Psoas muscle (tissue), 8 donors: ENCODE measurements around the gene MFN2. TPM values are rescaled to one million over a fixed set of nuclear protein-coding genes. Genes with fewer than 3 reads are reported as not detected.

Source experiments
- ATAC-seq, 4 donors: fragments of 200-7000 bp; cut with Tn5 transposase; one replicate each; pipeline ENCODE4 v1.9.1; 2020; ENCODE audit warnings: moderate library complexity in 3 of 4, mild to moderate bottlenecking in 2 of 4
- DNase-seq, 2 donors: peaks; one replicate each; pipeline ENCODE4 v3.0.0-alpha.2; 2020
- H3K27ac ChIP-seq: fragments of 200-600 bp; one replicate; pipeline ENCODE4 v1.8.0; 2022
- H3K27me3 ChIP-seq, 3 donors: fragments of 200-600 bp in 1 of 3; one replicate each; pipeline versions ENCODE4 v1.6.1 to v1.8.0; 2013 to 2022; ENCODE audit warnings: low read length in 2 of 3, mild to moderate bottlenecking in 2 of 3, moderate library complexity in 1 of 3; ENCODE audit not compliant: insufficient read depth in 3 of 3
- H3K36me3 ChIP-seq, 2 donors: fragments of 200-600 bp in 1 of 2; one replicate each; pipeline versions ENCODE4 v1.6.1 to v1.8.0; 2013 to 2022; ENCODE audit warnings: low read depth in 1 of 2, mild to moderate bottlenecking in 1 of 2, moderate library complexity in 1 of 2; ENCODE audit not compliant: insufficient read depth in 1 of 2
- H3K4me1 ChIP-seq: fragments of 200-600 bp; one replicate; pipeline ENCODE4 v1.8.0; 2022
- H3K4me3 ChIP-seq: fragments of 200-600 bp; one replicate; pipeline ENCODE4 v1.8.0; 2022; ENCODE audit warnings: mild to moderate bottlenecking
- H3K9me3 ChIP-seq: fragments of 200-600 bp; one replicate; pipeline ENCODE4 v1.8.0; 2022
- WGBS, 3 donors: extraction: QIAGEN DNeasy Blood & Tissue Kit; methylation state at CpG; one replicate each; pipeline versions ENCODE4 v1.1.6 to v1.1.7; 2013; 5-methylcytosine and 5-hydroxymethylcytosine counted together
- intact Hi-C, 2 donors: fragments of 100-400 bp; cut with DNase I; formaldehyde crosslinking; loops; one replicate each; pipeline versions ENCODE4 v1.11.0 to v1.14.2; 2022
- polyA plus RNA-seq, 3 donors: library from polyadenylated mRNA; stranded (reverse); fragments of 200-250 nt; gene quantifications; one replicate each; pipeline ENCODE4 v1.2.3, GENCODE V29; 2013
- total RNA-seq, 4 donors: library from RNA; stranded (reverse); fragmentation: NEBNext Ultra II Directional in 2 of 4; extraction: Animal tissue kit (Norgen Biotek cat#: 25700) in 2 of 4; gene quantifications; one replicate each; pipeline versions ENCODE4 v1.2.1 to v1.2.4, GENCODE V29; 2021 to 2023
- TF ChIP-seq, protein P1 (sequence below): fragments of 200-600 bp; IDR thresholded peaks from one replicate; pipeline ENCODE4 v1.8.0; 2022; ENCODE audit warnings: antibody characterized with exemption
- donor health status: healthy with polysubstance abuse.
- donor health status: DM: no; HTN: no; CAD: no; lungs with moderate emphysema.
- donor health status: Bipolar disorder and iron deficiency.
- donor health status: healthy.
- donor health status: DM: yes; HTN: yes; CAD: no.
- donor health status: DM: no; HTN: no; CAD: no.
- donor health status: DM: no; HTN: no; CAD: no.
- donor health status: DM: yes; HTN: yes; CAD: no.

The MFN2 gene
- total and polyA plus RNA-seq, 7 donors: 163 to 542 (median 245) TPM

DNA sequence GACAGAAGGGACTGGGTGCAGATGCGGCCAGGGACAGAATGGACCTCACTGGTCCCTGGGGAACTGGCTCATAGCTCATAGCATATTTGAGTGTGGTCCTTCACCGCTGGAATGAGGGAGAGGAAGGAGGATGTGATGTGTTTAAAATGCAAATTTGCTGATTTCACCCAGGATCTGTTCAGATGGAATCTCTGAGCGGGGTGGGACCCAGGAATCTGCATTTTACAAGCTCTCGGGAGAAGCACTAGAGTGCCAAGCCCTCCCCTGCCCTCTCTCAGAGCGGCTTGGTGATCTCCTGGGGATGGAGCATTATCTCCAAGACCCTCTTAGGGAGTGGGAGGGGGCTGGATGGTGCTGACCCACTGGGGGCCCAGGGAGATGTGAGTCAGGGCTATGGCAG, 22.8 kb upstream of the MFN2 start:
- no peak for ATAC-seq
- 85 to 86% (median 85%) methylated on average over 5 of the region's 5 CpGs for WGBS, 3 donors
- TF ChIP-seq, protein P1, sequence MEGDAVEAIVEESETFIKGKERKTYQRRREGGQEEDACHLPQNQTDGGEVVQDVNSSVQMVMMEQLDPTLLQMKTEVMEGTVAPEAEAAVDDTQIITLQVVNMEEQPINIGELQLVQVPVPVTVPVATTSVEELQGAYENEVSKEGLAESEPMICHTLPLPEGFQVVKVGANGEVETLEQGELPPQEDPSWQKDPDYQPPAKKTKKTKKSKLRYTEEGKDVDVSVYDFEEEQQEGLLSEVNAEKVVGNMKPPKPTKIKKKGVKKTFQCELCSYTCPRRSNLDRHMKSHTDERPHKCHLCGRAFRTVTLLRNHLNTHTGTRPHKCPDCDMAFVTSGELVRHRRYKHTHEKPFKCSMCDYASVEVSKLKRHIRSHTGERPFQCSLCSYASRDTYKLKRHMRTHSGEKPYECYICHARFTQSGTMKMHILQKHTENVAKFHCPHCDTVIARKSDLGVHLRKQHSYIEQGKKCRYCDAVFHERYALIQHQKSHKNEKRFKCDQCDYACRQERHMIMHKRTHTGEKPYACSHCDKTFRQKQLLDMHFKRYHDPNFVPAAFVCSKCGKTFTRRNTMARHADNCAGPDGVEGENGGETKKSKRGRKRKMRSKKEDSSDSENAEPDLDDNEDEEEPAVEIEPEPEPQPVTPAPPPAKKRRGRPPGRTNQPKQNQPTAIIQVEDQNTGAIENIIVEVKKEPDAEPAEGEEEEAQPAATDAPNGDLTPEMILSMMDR: no peak
- Histone ChIP-seq H3K9me3 (no peaks in the 10 kb centered on the region), H3K27ac (no peak overlapping the region), H3K27me3 (no peaks in the 10 kb centered on the region), H3K4me3 (no peak overlapping the region), H3K4me1 (no peaks in the 10 kb centered on the region), H3K36me3 (peaks cover 0 to 84% of the 10 kb centered on the region in 2 donors)
- no peak for DNase-seq
- intact Hi-C loops: no loop called here

DNA sequence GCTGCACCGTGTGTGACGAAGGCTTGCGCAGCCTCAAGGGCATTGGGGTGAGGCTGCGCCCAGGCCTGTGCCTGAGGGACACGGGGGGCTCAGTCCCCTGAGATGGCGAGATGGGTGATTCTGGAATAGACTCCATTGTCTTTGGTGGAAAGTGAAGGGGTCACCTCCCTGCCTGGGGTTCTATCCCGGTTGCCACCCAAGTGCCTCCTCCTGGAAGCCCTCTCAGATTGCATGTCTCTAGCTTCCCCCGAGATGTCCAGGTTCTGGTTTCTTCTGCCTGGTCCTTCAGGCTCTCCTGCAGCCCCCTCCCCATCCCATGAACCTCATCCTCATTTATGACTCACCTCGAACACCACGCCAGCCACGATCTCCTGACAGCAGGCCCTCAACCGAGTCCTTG, 22.3 kb upstream of the MFN2 start:
- H3K36me3 ChIP-seq: peaks cover 0 to 89% of the 10 kb centered on the region in 2 donors
- no peaks in the 10 kb centered on the region for H3K27me3 ChIP-seq
- DNase-seq: no peak
- H3K9me3 ChIP-seq: no peaks in the 10 kb centered on the region
- no peaks in the 10 kb centered on the region for H3K4me1 ChIP-seq
- intact Hi-C loops: no loop called here
- H3K4me3 ChIP-seq: no peak overlapping the region
- TF ChIP-seq, protein P1: no peak
- no peak for ATAC-seq
- no peak overlapping the region for H3K27ac ChIP-seq
- 90 to 94% (median 91%) methylated on average over 12 of the region's 12 CpGs for WGBS, 3 donors

DNA sequence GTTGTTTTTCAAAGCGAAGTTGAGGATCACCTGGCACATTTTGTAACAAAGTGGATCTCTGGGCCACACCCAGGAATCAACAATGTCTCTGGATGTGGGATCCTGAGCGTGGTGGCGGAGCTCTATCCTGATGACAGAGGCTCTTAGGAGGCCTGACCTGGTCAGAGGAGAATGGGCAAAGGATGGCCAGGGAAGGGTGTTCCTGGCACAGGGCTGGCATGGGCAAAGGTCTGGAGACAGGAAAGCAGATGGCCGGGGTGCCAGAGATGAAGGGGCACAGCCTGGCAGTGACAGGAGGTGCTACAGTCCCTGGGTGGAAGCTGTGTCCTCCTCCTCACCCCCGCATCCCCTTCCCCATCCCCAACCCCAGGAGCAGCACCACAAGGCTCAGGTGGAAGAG, 20.0 kb upstream of the MFN2 start:
- WGBS, 3 donors: 87 to 90% (median 88%) methylated on average over 5 of the region's 5 CpGs
- Histone ChIP-seq H3K27me3 (no peaks in the 10 kb centered on the region), H3K36me3 (peaks cover 0 to 97% of the 10 kb centered on the region in 2 donors), H3K4me3 (no peak overlapping the region), H3K4me1 (no peaks in the 10 kb centered on the region), H3K9me3 (no peaks in the 10 kb centered on the region), H3K27ac (no peak overlapping the region)
- DNase-seq: no peak
- TF ChIP-seq, protein P1: no peak
- intact Hi-C loops: no loop called here
- no peak for ATAC-seq

DNA sequence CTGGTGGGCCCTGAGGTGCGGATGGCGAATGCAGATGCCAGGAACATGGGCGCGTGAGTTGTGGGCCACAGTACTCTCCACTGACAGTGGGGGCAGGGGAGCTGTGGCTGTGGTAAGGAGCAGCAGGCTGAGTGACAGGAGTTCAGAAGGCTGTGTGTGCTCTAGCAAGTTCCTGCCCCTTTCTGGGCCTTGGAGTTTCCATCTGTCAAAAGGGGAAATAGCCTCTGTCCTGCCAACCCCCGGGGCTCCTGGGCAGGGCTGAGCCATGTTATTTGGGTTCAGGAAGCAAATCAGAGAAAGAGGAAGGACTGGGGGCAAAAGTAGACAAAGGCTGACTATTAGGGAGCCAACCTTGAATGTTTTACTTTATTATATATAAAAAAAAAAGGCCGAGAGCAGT, 19.5 kb upstream of the MFN2 start:
- WGBS, 3 donors: 77 to 84% (median 82%) methylated on average over 6 of the region's 6 CpGs
- Histone ChIP-seq H3K27me3 (no peaks in the 10 kb centered on the region), H3K9me3 (no peaks in the 10 kb centered on the region), H3K27ac (no peak overlapping the region), H3K4me3 (no peak overlapping the region), H3K4me1 (no peaks in the 10 kb centered on the region), H3K36me3 (peaks cover 0 to 97% of the 10 kb centered on the region in 2 donors)
- ATAC-seq (no peak), DNase-seq (no peak)
- TF ChIP-seq, protein P1: no peak
- intact Hi-C loops: no loop called here

DNA sequence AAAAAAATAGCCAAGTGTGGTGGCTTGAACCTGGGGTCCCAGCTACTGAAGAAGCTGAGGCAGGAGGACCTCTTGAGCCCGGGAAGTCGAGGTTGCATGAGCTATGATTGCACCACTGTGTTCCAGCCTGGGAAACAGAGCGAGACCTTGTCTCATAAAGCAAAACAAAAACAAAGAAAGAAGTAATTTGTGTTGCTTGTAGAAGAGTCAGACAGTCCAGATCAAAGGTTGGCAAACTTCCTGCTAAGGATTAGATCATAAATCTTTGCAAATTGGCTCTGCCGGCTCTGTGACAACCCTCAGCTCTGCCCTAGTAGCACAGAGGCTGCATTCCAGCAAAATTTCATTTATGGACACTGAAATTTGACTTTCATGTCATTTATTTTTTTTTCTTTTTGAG, 19.0 kb upstream of the MFN2 start:
- DNase-seq (no peak), ATAC-seq (peak in 1 of 4 donors; percentile 58)
- Histone ChIP-seq H3K9me3 (no peaks in the 10 kb centered on the region), H3K27ac (no peak overlapping the region), H3K4me1 (no peaks in the 10 kb centered on the region), H3K4me3 (no peak overlapping the region), H3K36me3 (peaks cover 0 to 98% of the 10 kb centered on the region in 2 donors), H3K27me3 (no peaks in the 10 kb centered on the region)
- WGBS, 3 donors: 45 to 61% (median 53%) methylated on average over 4 of the region's 4 CpGs
- intact Hi-C loops: no loop called here
- TF ChIP-seq, protein P1: no peak
